ENCODE measurements around the gene NUCB2.

GRCh38 chr11:17375547-17375946, 99.0 kb downstream of the NUCB2 start:
- TF ChIP-seq CTCF (IDR thresholded peaks at IDR 0.05; ENCODE audit: low read depth, low read length) (no peak), EZH2phosphoT487 (IDR thresholded peaks at IDR 0.05; ENCODE audit: low read depth) (no peak)

Data from OCI-LY3 (cell line).